Ishikawa (cell line): ENCODE data around the gene RBMS3.

Source experiments
- CEBPB ChIP-seq: IDR thresholded peaks from 2 replicates; pipeline ENCODE4 v1.6.1; 2012
- EGR1 ChIP-seq: IDR thresholded peaks from 2 replicates; pipeline ENCODE4 v1.6.1; 2012
- EP300 ChIP-seq: IDR thresholded peaks from 2 replicates; pipeline ENCODE4 v1.6.1; 2012; ENCODE audit warnings: borderline replicate concordance
- RAD21 ChIP-seq: IDR thresholded peaks from 2 replicates; pipeline ENCODE4 v1.6.1; 2012; ENCODE audit warnings: low read depth
- TAF1 ChIP-seq: IDR thresholded peaks from 2 replicates; pipeline ENCODE4 v1.6.1; 2012; ENCODE audit warnings: low read depth, mild to moderate bottlenecking
- TCF12 ChIP-seq: IDR thresholded peaks from 2 replicates; pipeline ENCODE4 v1.6.1; 2012; ENCODE audit warnings: low read depth
- TEAD4 ChIP-seq: IDR thresholded peaks from 2 replicates; pipeline ENCODE4 v1.6.1; 2012
- YY1 ChIP-seq: IDR thresholded peaks from 2 replicates; pipeline ENCODE4 v1.6.1; 2012; ENCODE audit warnings: low read depth
- TF ChIP-seq, protein P1 (sequence below): IDR thresholded peaks from 2 replicates; pipeline ENCODE4 v1.6.1; 2012

GRCh38 chr3:29267226-29267625, 13.6 kb upstream of the RBMS3 start:
- TF ChIP-seq EP300 = no peak
- TF ChIP-seq, protein P1, sequence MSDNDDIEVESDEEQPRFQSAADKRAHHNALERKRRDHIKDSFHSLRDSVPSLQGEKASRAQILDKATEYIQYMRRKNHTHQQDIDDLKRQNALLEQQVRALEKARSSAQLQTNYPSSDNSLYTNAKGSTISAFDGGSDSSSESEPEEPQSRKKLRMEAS = no peak
- no peak for TF ChIP-seq RAD21
- TF ChIP-seq TAF1 = no peak
- no peak for TF ChIP-seq YY1
- TF ChIP-seq CEBPB = no peak
- TF ChIP-seq TEAD4 = no peak
- TF ChIP-seq TCF12 = no peak
- TF ChIP-seq EGR1 = no peak
